GM12892 (cell line): ENCODE measurements around the gene ISG20L2.

Source experiments
- POLR2A ChIP-seq: IDR thresholded peaks from 2 replicates; pipeline ENCODE4 v1.6.1; 2011; ENCODE audit warnings: low read depth, low read length, control low read depth
- POLR2AphosphoS5 ChIP-seq: IDR thresholded peaks from 2 replicates; pipeline ENCODE4 v1.6.1; 2011; ENCODE audit warnings: low read depth, low read length, control low read depth

DNA sequence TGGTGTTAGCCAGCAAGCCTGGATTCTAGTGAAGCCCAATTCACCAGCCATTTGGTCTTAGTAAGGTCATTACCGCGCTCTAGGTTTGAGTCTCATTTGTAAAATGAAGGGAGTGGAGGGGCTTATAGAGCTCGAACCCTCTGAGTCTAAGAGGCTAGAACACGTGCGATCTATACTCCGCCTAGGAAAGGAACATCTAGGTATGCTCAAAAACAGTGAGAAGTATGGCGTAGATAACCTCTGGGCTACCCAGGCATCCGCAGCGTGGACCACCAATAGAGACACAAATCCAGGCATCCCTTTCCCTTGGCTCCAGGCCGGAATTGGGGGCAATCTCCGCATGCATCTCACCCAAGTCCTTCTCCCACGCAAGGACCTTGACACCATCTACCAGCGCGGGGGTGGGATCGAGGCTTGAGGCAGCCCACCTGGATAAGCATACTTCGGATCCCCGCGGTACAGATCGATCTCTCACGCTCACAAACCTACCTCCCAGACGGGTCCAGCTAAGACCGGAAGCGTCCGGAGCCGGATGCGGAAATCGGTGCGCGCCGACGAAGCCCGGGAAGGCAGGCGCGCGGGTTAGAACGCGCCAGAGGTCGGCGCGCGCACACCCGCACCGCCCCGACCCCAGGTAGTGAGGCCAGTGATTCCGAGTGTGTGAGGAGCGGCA is 504 bp downstream of the ISG20L2 start, which contains the start of gene METTL25B:
- TF ChIP-seq POLR2AphosphoS5 = peak; percentile 79
- peak; percentile 92 for TF ChIP-seq POLR2A
